SKM-1 (cell line): ENCODE measurements around the gene DLX5.
"Not testable (repeated sequence)": the region's sequence is repeated elsewhere in the genome, so short reads cannot be mapped to it uniquely, and the experiment has no call there.

ENCODE experiments used
- DNase-seq: peaks from one replicate; lab custom pipeline; 2025; ENCODE audit not compliant: unreplicated experiment; lab: John Stamatoyannopoulos, UW

DLX5 gene

GRCh38 chr7:97024209-97025129 is at the start of gene DLX5:
DLX5 (minus strand) TSS chr7:97024831; CDS start chr7:97024623, 208 bp downstream.
- no peak for DNase-seq

- DNase-seq: not testable (repeated sequence)
These were observed 47.4 kb upstream of the DLX5 start for GRCh38 chr7:97072025-97072424.

GRCh38 chr7:97064972-97065587 is 40.4 kb upstream of the DLX5 start:
- DNase-seq: peak; percentile 41

GRCh38 chr7:97064020-97064419 is 39.4 kb upstream of the DLX5 start:
- no peak for DNase-seq

GRCh38 chr7:97043281-97043680 is 18.6 kb upstream of the DLX5 start:
- DNase-seq: no peak

- DNase-seq: no peak
These were observed 14.9 kb upstream of the DLX5 start for GRCh38 chr7:97039374-97040065.

GRCh38 chr7:97034213-97034852 is 9.7 kb upstream of the DLX5 start:
- not testable (repeated sequence) for DNase-seq

GRCh38 chr7:97027427-97028234 is 3.0 kb upstream of the DLX5 start:
- DNase-seq: peak; percentile 65

GRCh38 chr7:97026715-97027426 is 2.2 kb upstream of the DLX5 start:
- DNase-seq: peak; percentile 68

GRCh38 chr7:97025983-97026714 is 1.5 kb upstream of the DLX5 start:
- DNase-seq: no peak

GRCh38 chr7:97025130-97025499 is 484 bp upstream of the DLX5 start:
- DNase-seq: no peak

GRCh38 chr7:97022491-97023306 is 1.9 kb downstream of the DLX5 start:
- no peak for DNase-seq

GRCh38 chr7:97021747-97022490 is 2.7 kb downstream of the DLX5 start:
- no peak for DNase-seq

GRCh38 chr7:97020996-97021746 is 3.5 kb downstream of the DLX5 start:
- no peak for DNase-seq

- DNase-seq: no peak
These were observed 4.0 kb downstream of the DLX5 start for GRCh38 chr7:97020601-97020995.

GRCh38 chr7:97019710-97020225 is 4.9 kb downstream of the DLX5 start:
- no peak for DNase-seq
